ENCODE measurements around the gene CD109. TPM values are rescaled to one million over a fixed set of nuclear protein-coding genes. Genes with fewer than 3 reads are reported as not detected.

Gene CD109
- total RNA-seq, 1 donor from 2014 or later: 1.2 TPM

DNA sequence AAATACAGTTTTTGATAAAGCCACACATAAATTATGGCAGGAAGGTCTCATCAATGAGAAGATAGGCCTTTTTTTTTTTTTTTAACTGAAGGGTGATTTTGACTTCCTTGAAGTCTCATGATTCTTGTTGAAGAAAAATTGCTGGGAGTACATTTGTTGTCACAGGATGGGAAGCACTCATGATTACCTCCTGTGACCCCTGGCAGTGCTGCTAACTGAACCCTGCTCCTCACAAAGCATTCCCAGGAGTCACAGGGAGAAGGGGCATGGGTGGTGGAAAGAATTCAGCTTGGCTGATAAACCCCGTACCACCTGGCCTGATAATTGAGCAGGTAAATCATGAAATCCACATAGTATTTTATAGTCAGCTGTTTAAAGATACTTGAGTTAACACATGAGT, 86.9 kb downstream of the CD109 start:
- Histone ChIP-seq H2AFZ (replicated peaks) (no peak overlapping the region), H3K9ac (no peak overlapping the region), H3K27ac (no peak overlapping the region), H3K4me3 (no peak overlapping the region), H3K27me3 (no peaks in the 10 kb centered on the region), H3K79me2 (ENCODE audit: low read depth) (no peaks in the 10 kb centered on the region), H4K20me1 (ENCODE audit: low read depth) (no peaks in the 10 kb centered on the region), H3K36me3 (no peaks in the 10 kb centered on the region), H3K4me2 (no peak overlapping the region), H3K9me3 (ENCODE audit: low read depth) (no peaks in the 10 kb centered on the region), H3K4me1 (no peaks in the 10 kb centered on the region), H3F3A (ENCODE audit: low read depth) (no peaks in the 10 kb centered on the region)
- no peaks in the 10 kb centered on the region for H3K27me3 Mint-ChIP-seq (ENCODE audit: insufficient read depth, low read depth)
- H3K27ac Mint-ChIP-seq: no peak overlapping the region
- H3K36me3 Mint-ChIP-seq: no peaks in the 10 kb centered on the region
- TF ChIP-seq EZH2 (IDR thresholded peaks at IDR 0.05) (no peak), EZH2phosphoT487 (IDR thresholded peaks at IDR 0.05) (no peak)
- TF ChIP-seq, protein P1, sequence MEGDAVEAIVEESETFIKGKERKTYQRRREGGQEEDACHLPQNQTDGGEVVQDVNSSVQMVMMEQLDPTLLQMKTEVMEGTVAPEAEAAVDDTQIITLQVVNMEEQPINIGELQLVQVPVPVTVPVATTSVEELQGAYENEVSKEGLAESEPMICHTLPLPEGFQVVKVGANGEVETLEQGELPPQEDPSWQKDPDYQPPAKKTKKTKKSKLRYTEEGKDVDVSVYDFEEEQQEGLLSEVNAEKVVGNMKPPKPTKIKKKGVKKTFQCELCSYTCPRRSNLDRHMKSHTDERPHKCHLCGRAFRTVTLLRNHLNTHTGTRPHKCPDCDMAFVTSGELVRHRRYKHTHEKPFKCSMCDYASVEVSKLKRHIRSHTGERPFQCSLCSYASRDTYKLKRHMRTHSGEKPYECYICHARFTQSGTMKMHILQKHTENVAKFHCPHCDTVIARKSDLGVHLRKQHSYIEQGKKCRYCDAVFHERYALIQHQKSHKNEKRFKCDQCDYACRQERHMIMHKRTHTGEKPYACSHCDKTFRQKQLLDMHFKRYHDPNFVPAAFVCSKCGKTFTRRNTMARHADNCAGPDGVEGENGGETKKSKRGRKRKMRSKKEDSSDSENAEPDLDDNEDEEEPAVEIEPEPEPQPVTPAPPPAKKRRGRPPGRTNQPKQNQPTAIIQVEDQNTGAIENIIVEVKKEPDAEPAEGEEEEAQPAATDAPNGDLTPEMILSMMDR (IDR thresholded peaks at IDR 0.05): no peak
- H3K9me3 Mint-ChIP-seq: no peaks in the 10 kb centered on the region
- DNase-seq (ENCODE audit: low spot score): no peak
- no peaks in the 10 kb centered on the region for H3K4me1 Mint-ChIP-seq
- no peak overlapping the region for H3K4me3 Mint-ChIP-seq

DNA sequence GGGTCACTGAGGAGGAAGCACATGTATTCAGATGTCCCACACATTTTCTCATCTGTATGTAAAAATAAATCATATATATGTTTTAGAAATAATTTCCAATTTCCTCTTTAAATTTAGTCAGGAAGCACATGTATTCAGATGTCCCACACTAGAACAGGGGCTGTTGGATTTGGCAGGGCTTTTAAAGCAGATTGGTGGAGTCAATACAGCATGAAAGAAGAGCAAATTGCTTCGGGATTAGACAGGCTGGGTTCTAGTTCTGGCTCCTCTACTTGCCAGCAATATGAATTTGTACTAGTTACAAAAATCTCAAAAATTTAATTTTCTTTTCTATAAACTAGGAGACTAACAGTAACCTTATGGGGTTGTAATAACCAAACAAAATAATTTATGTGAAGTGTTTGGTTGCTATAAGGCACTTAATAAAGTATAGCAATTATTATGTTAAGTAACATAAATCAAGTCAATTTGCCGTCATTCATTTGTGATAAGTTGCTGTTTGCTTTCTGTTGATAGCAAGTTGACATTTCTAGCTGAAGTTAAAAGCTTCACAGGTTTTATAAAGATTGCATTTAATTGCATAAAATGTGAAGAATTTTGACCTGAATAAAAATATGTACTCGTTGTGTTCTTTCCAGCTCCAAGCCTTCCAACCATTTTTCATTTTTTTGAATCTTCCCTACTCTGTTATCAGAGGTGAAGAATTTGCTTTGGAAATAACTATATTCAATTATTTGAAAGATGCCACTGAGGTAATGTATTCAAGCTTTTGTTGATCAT, 88.9 kb downstream of the CD109 start:
- Histone ChIP-seq H3K9me3 (ENCODE audit: low read depth) (no peaks in the 10 kb centered on the region), H3K9ac (no peak overlapping the region), H3K79me2 (ENCODE audit: low read depth) (no peaks in the 10 kb centered on the region), H3K4me2 (no peak overlapping the region), H3K4me1 (peaks cover under 1% of the 10 kb centered on the region), H3F3A (ENCODE audit: low read depth) (peaks cover under 1% of the 10 kb centered on the region), H3K4me3 (no peak overlapping the region), H3K27ac (no peak overlapping the region), H2AFZ (replicated peaks) (no peak overlapping the region), H3K36me3 (no peaks in the 10 kb centered on the region), H4K20me1 (ENCODE audit: low read depth) (no peaks in the 10 kb centered on the region), H3K27me3 (no peaks in the 10 kb centered on the region)
- Mint-ChIP-seq H3K4me1 (no peaks in the 10 kb centered on the region), H3K27ac (no peak overlapping the region), H3K27me3 (ENCODE audit: insufficient read depth, low read depth) (no peaks in the 10 kb centered on the region), H3K36me3 (no peaks in the 10 kb centered on the region), H3K4me3 (no peak overlapping the region), H3K9me3 (no peaks in the 10 kb centered on the region)
- DNase-seq (ENCODE audit: low spot score): no peak
- TF ChIP-seq EZH2phosphoT487 (IDR thresholded peaks at IDR 0.05) (no peak), EZH2 (IDR thresholded peaks at IDR 0.05) (no peak)
- TF ChIP-seq, protein P1 (IDR thresholded peaks at IDR 0.05): no peak

- H2AFZ ChIP-seq (replicated peaks): peak overlapping the region; percentile 48
- H3K4me3 ChIP-seq: no peak overlapping the region
- no peaks in the 10 kb centered on the region for H4K20me1 ChIP-seq (ENCODE audit: low read depth)
- peaks cover 9% of the 10 kb centered on the region for H3F3A ChIP-seq (ENCODE audit: low read depth)
- no peaks in the 10 kb centered on the region for H3K27me3 ChIP-seq
- TF ChIP-seq EZH2 (IDR thresholded peaks at IDR 0.05) (no peak), EZH2phosphoT487 (IDR thresholded peaks at IDR 0.05) (no peak)
- TF ChIP-seq, protein P1 (IDR thresholded peaks at IDR 0.05): no peak
- H3K4me1 Mint-ChIP-seq: peaks cover 16% of the 10 kb centered on the region
- peak overlapping the region; percentile 82 for H3K27ac Mint-ChIP-seq
- H3K4me3 Mint-ChIP-seq: no peak overlapping the region
- peak; percentile 70 for DNase-seq (ENCODE audit: low spot score)
- no peaks in the 10 kb centered on the region for H3K9me3 ChIP-seq (ENCODE audit: low read depth)
- no peaks in the 10 kb centered on the region for H3K36me3 ChIP-seq
- H3K79me2 ChIP-seq (ENCODE audit: low read depth): no peaks in the 10 kb centered on the region
- H3K4me2 ChIP-seq: peak overlapping the region; percentile 59
- H3K27me3 Mint-ChIP-seq (ENCODE audit: insufficient read depth, low read depth): no peaks in the 10 kb centered on the region
- peaks cover 24% of the 10 kb centered on the region for H3K4me1 ChIP-seq
- no peak overlapping the region for H3K9ac ChIP-seq
- H3K36me3 Mint-ChIP-seq: no peaks in the 10 kb centered on the region
- H3K9me3 Mint-ChIP-seq: no peaks in the 10 kb centered on the region
- peak overlapping the region; percentile 45 for H3K27ac ChIP-seq
Measured at GRCh38 chr6:73790574-73790973, 94.6 kb downstream of the CD109 start.
